ENCODE measurements around the gene ZFP92.

ZFP92 gene

GRCh38 chrX:153445106-153445855 lies 34.0 kb downstream of the ZFP92 start:
- DNase-seq = no peak
- Histone ChIP-seq H3F3A (ENCODE audit: insufficient read depth, low read length) (no peaks in the 10 kb centered on the region), H4K20me1 (ENCODE audit: insufficient read depth, low read length) (no peaks in the 10 kb centered on the region), H3K9ac (ENCODE audit: low read length) (no peak overlapping the region), H3K27ac (ENCODE audit: low read length) (no peak overlapping the region), H3K79me2 (ENCODE audit: low read length) (no peaks in the 10 kb centered on the region), H3K4me2 (ENCODE audit: low read depth, low read length) (no peak overlapping the region), H3K27me3 (replicated peaks; ENCODE audit: insufficient read depth, low read length) (no peaks in the 10 kb centered on the region), H2AFZ (ENCODE audit: low read length) (no peak overlapping the region), H3K9me3 (replicated peaks; ENCODE audit: insufficient read depth, low read length) (no peaks in the 10 kb centered on the region), H3K4me1 (ENCODE audit: low read length) (no peaks in the 10 kb centered on the region), H3K9me2 (replicated peaks; ENCODE audit: insufficient read depth, low read length) (no peaks in the 10 kb centered on the region), H3K4me3 (ENCODE audit: low read length) (no peak overlapping the region), H3K36me3 (replicated peaks; ENCODE audit: insufficient read depth, low read length) (no peaks in the 10 kb centered on the region)
- TF ChIP-seq EZH2 (optimal IDR thresholded peaks at IDR 0.05; ENCODE audit: low read depth, low read length) = no peak
- TF ChIP-seq, protein P1, sequence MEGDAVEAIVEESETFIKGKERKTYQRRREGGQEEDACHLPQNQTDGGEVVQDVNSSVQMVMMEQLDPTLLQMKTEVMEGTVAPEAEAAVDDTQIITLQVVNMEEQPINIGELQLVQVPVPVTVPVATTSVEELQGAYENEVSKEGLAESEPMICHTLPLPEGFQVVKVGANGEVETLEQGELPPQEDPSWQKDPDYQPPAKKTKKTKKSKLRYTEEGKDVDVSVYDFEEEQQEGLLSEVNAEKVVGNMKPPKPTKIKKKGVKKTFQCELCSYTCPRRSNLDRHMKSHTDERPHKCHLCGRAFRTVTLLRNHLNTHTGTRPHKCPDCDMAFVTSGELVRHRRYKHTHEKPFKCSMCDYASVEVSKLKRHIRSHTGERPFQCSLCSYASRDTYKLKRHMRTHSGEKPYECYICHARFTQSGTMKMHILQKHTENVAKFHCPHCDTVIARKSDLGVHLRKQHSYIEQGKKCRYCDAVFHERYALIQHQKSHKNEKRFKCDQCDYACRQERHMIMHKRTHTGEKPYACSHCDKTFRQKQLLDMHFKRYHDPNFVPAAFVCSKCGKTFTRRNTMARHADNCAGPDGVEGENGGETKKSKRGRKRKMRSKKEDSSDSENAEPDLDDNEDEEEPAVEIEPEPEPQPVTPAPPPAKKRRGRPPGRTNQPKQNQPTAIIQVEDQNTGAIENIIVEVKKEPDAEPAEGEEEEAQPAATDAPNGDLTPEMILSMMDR (IDR thresholded peaks at IDR 0.05; ENCODE audit: low read length) = no peak
- no peak for TF ChIP-seq EZH2phosphoT487 (IDR thresholded peaks at IDR 0.05; ENCODE audit: low read length)

GRCh38 chrX:153445856-153446635 lies 34.8 kb downstream of the ZFP92 start, which contains the start of gene TREX2:
TREX2 (minus strand) TSS chrX:153446056; CDS start chrX:153445430, 626 bp downstream.
- no peaks in the 10 kb centered on the region for H3K4me1 ChIP-seq (ENCODE audit: low read length)
- no peaks in the 10 kb centered on the region for H3K79me2 ChIP-seq (ENCODE audit: low read length)
- no peak within 1 kb of the TSS for H3K27ac ChIP-seq (ENCODE audit: low read length)
- H3F3A ChIP-seq (ENCODE audit: insufficient read depth, low read length) = no peaks in the 10 kb centered on the region
- H2AFZ ChIP-seq (ENCODE audit: low read length) = no peak within 1 kb of the TSS
- no peaks in the 10 kb centered on the region for H3K9me3 ChIP-seq (replicated peaks; ENCODE audit: insufficient read depth, low read length)
- no peaks in the 10 kb centered on the region for H4K20me1 ChIP-seq (ENCODE audit: insufficient read depth, low read length)
- H3K4me2 ChIP-seq (ENCODE audit: low read depth, low read length) = no peak within 1 kb of the TSS
- H3K9ac ChIP-seq (ENCODE audit: low read length) = no peak within 1 kb of the TSS
- TF ChIP-seq, protein P1 (IDR thresholded peaks at IDR 0.05; ENCODE audit: low read length) = no peak
- no peak for TF ChIP-seq EZH2 (optimal IDR thresholded peaks at IDR 0.05; ENCODE audit: low read depth, low read length)
- no peak for TF ChIP-seq EZH2phosphoT487 (IDR thresholded peaks at IDR 0.05; ENCODE audit: low read length)
- no peak for DNase-seq
- H3K36me3 ChIP-seq (replicated peaks; ENCODE audit: insufficient read depth, low read length) = no peaks in the 10 kb centered on the region
- H3K27me3 ChIP-seq (replicated peaks; ENCODE audit: insufficient read depth, low read length) = no peaks in the 10 kb centered on the region
- H3K4me3 ChIP-seq (ENCODE audit: low read length) = no peak within 1 kb of the TSS
- H3K9me2 ChIP-seq (replicated peaks; ENCODE audit: insufficient read depth, low read length) = no peaks in the 10 kb centered on the region

GRCh38 chrX:153446636-153446936 lies 35.3 kb downstream of the ZFP92 start:
- no peaks in the 10 kb centered on the region for H3K79me2 ChIP-seq (ENCODE audit: low read length)
- no peaks in the 10 kb centered on the region for H4K20me1 ChIP-seq (ENCODE audit: insufficient read depth, low read length)
- H3K27ac ChIP-seq (ENCODE audit: low read length) = no peak overlapping the region
- H3K4me3 ChIP-seq (ENCODE audit: low read length) = no peak overlapping the region
- no peak for DNase-seq
- no peaks in the 10 kb centered on the region for H3K27me3 ChIP-seq (replicated peaks; ENCODE audit: insufficient read depth, low read length)
- H3K9ac ChIP-seq (ENCODE audit: low read length) = no peak overlapping the region
- H3K9me3 ChIP-seq (replicated peaks; ENCODE audit: insufficient read depth, low read length) = no peaks in the 10 kb centered on the region
- no peaks in the 10 kb centered on the region for H3K36me3 ChIP-seq (replicated peaks; ENCODE audit: insufficient read depth, low read length)
- no peak for TF ChIP-seq EZH2phosphoT487 (IDR thresholded peaks at IDR 0.05; ENCODE audit: low read length)
- H3K9me2 ChIP-seq (replicated peaks; ENCODE audit: insufficient read depth, low read length) = no peaks in the 10 kb centered on the region
- H2AFZ ChIP-seq (ENCODE audit: low read length) = no peak overlapping the region
- H3K4me1 ChIP-seq (ENCODE audit: low read length) = no peaks in the 10 kb centered on the region
- no peak overlapping the region for H3K4me2 ChIP-seq (ENCODE audit: low read depth, low read length)
- no peaks in the 10 kb centered on the region for H3F3A ChIP-seq (ENCODE audit: insufficient read depth, low read length)

All from MM.1S (cell line).